GM12878 (cell line): ENCODE data around the gene AP3D1. TPM values are rescaled to one million over a fixed set of nuclear protein-coding genes. Genes with fewer than 3 reads are reported as not detected.

Experiments used
- ATAC-seq: fragments of 200-7000 bp; cut with Tn5 transposase; 3 replicates; pipeline ENCODE4 v1.9.1; 2020; ENCODE audit warnings: mild to moderate bottlenecking, moderate library complexity
- BruUV-seq: library from RNA; stranded (reverse); fragments of 400-500 nt; replicated peaks from 2 replicates; lab custom pipeline; 2021; lab: Mats Ljungman, UMichigan
- CTCF ChIA-PET: fragments of 300-600 bp; sonication (Branson Sonifier 250); formaldehyde crosslinking; extraction: SDS; loops from one replicate; lab custom pipeline; 2021; ENCODE audit warnings: inconsistent platforms; lab: Yijun Ruan, JAX
- POLR2A ChIA-PET: fragments of 350-600 bp; formaldehyde crosslinking; extraction: SDS; loops from one replicate; lab custom pipeline; 2021; ENCODE audit warnings: inconsistent platforms; lab: Charles Lee
- RAD21 ChIA-PET: fragments of 300-600 bp; sonication (Branson Sonifier 250); formaldehyde crosslinking; loops from one replicate; lab custom pipeline; 2023; ENCODE audit warnings: antibody characterized with exemption; ENCODE audit not compliant: unreplicated experiment; lab: Charles Lee
- SMC1A ChIA-PET: fragments of 300-600 bp; sonication (Branson Sonifier 250); formaldehyde crosslinking; loops from one replicate; lab custom pipeline; 2023; ENCODE audit not compliant: unreplicated experiment, uncharacterized antibody; lab: Charles Lee
- DNase-seq: peaks from one replicate; pipeline ENCODE4 v3.0.0-alpha.2; 2011; ENCODE audit warnings: low read depth, low spot score
- FAIRE-seq: peaks from 3 replicates; lab custom pipeline; 2011; peaks lifted over from hg19 to GRCh38; lab: Jason Lieb, UNC
- H2AFZ ChIP-seq: 2 replicates; pipeline ENCODE4 v1.6.0; 2011; ENCODE audit warnings: low read depth, low read length, control low read depth; ENCODE audit not compliant: control insufficient read depth
- H3K27ac ChIP-seq: 2 replicates; pipeline ENCODE4 v1.5.1; 2011; ENCODE audit warnings: control low read depth; ENCODE audit not compliant: control insufficient read depth, insufficient read depth
- H3K27me3 ChIP-seq, 2 experiments: replicated peaks in 1 of 2; 2 replicates each; pipeline versions ENCODE4 v1.6.0 to v1.6.1; 2011; ENCODE audit warnings: low read length in 1 of 2; ENCODE audit not compliant: control insufficient read depth in 2 of 2, insufficient read depth in 2 of 2
- H3K36me3 ChIP-seq, 2 experiments: 2 replicates each; pipeline ENCODE4 v1.5.1; 2011; ENCODE audit warnings: low read length in 1 of 2; ENCODE audit not compliant: control insufficient read depth in 2 of 2, insufficient read depth in 2 of 2
- H3K4me1 ChIP-seq: 2 replicates; pipeline ENCODE4 v1.6.1; 2011; ENCODE audit warnings: mild to moderate bottlenecking, low read length, moderate library complexity, mixed read lengths; ENCODE audit not compliant: control insufficient read depth, insufficient read depth
- H3K4me2 ChIP-seq: 2 replicates; pipeline ENCODE4 v1.6.0; 2011; ENCODE audit warnings: control low read depth; ENCODE audit not compliant: control insufficient read depth, insufficient read depth
- H3K4me3 ChIP-seq: fragments of 200-600 bp; sonication (generic); 2 replicates; pipeline ENCODE4 v1.5.1; 2016
- H3K79me2 ChIP-seq: 2 replicates; pipeline ENCODE4 v1.6.0; 2011; ENCODE audit warnings: low read length; ENCODE audit not compliant: control insufficient read depth, insufficient read depth
- H3K9ac ChIP-seq: 2 replicates; pipeline ENCODE4 v1.8.0; 2011; ENCODE audit warnings: low read length, control low read depth, mixed read lengths; ENCODE audit not compliant: control insufficient read depth, insufficient read depth
- H3K9me3 ChIP-seq: replicated peaks from 3 replicates; pipeline ENCODE4 v1.5.1; 2011; ENCODE audit warnings: mild to moderate bottlenecking, low read length; ENCODE audit not compliant: control insufficient read depth, insufficient read depth
- H4K20me1 ChIP-seq: 2 replicates; pipeline ENCODE4 v1.6.0; 2011; ENCODE audit not compliant: control insufficient read depth, insufficient read depth
- BMI1 ChIP-seq: fragments of 450-650 bp; IDR thresholded peaks from 2 replicates; pipeline ENCODE4 v1.6.1; 2016; ENCODE audit warnings: mild to moderate bottlenecking, moderate library complexity, borderline replicate concordance
- DPF2 ChIP-seq: fragments of 450-650 bp; IDR thresholded peaks from 2 replicates; pipeline ENCODE4 v1.6.1; 2017; ENCODE audit warnings: mild to moderate bottlenecking
- GABPA ChIP-seq: IDR thresholded peaks from 2 replicates; pipeline ENCODE4 v1.6.1; 2014; ENCODE audit warnings: antibody characterized with exemption, low read depth, mild to moderate bottlenecking, inconsistent platforms
- HSF1 ChIP-seq: fragments of 150-350 bp; IDR thresholded peaks from 2 replicates; pipeline ENCODE4 v1.6.1; 2014; ENCODE audit warnings: mild to moderate bottlenecking, low read depth, low read length
- KLF5 ChIP-seq: fragments of 450-650 bp; IDR thresholded peaks from 2 replicates; pipeline ENCODE4 v1.6.1; 2014; ENCODE audit warnings: mild to moderate bottlenecking; ENCODE audit not compliant: partially characterized antibody
- MEF2B ChIP-seq: fragments of 450-650 bp; IDR thresholded peaks from 2 replicates; pipeline ENCODE4 v1.6.1; 2018; ENCODE audit warnings: mild to moderate bottlenecking, moderate library complexity; ENCODE audit not compliant: partially characterized antibody, poor library complexity, severe bottlenecking
- MXI1 ChIP-seq: fragments of 150-350 bp; IDR thresholded peaks from 2 replicates; pipeline ENCODE4 v1.6.1; 2011; ENCODE audit warnings: low read depth, mild to moderate bottlenecking, inconsistent platforms, low read length, improper control_type of control experiment
- NFXL1 ChIP-seq: fragments of 450-650 bp; IDR thresholded peaks from 2 replicates; pipeline ENCODE4 v1.6.1; 2017; ENCODE audit warnings: antibody characterized with exemption, mild to moderate bottlenecking, borderline replicate concordance
- NKRF ChIP-seq: fragments of 450-650 bp; conservative IDR thresholded peaks from 2 replicates; pipeline ENCODE4 v1.6.1; 2017; ENCODE audit warnings: mild to moderate bottlenecking, moderate library complexity
- PBX3 ChIP-seq: IDR thresholded peaks from 2 replicates; pipeline ENCODE4 v1.6.1; 2011; ENCODE audit warnings: mild to moderate bottlenecking, low read depth, low read length, moderate library complexity; ENCODE audit not compliant: insufficient replicate concordance
- POU2F2 ChIP-seq: IDR thresholded peaks from 3 replicates; pipeline ENCODE4 v1.6.1; 2011; ENCODE audit warnings: low read depth, mild to moderate bottlenecking, low read length, borderline replicate concordance
- SIN3A ChIP-seq: IDR thresholded peaks from 2 replicates; pipeline ENCODE4 v1.6.1; 2012; ENCODE audit warnings: low read depth, low read length, improper control_type of control experiment
- SRF ChIP-seq, 2 experiments: IDR thresholded peaks; 2 replicates each; pipeline ENCODE4 v1.6.1; 2011; ENCODE audit warnings: low read depth in 2 of 2, low read length in 2 of 2, mild to moderate bottlenecking in 1 of 2, moderate library complexity in 1 of 2
- TCF12 ChIP-seq: IDR thresholded peaks from 2 replicates; pipeline ENCODE4 v1.6.1; 2011; ENCODE audit warnings: low read depth, mild to moderate bottlenecking, low read length
- WGBS: methylation state at CpG from one replicate; pipeline ENCODE4 v1.1.6; 2016; ENCODE audit warnings: low lambda C conversion rate; ENCODE audit not compliant: insufficient replicate concordance, insufficient coverage; ENCODE audit errors: missing lambda C conversion rate; 5-methylcytosine and 5-hydroxymethylcytosine counted together
- in situ Hi-C: fragments of 300-500 bp; cut with MboI; formaldehyde crosslinking; loops from 9 replicates; pipeline ENCODE4 v1.14.3; 2018; ENCODE audit warnings: mixed read lengths
- intact Hi-C: fragments of 100-400 bp; cut with micrococcal nuclease; formaldehyde crosslinking; loops from one replicate; pipeline ENCODE4 v1.14.2; 2022; ENCODE audit not compliant: unreplicated experiment
- polyA plus RNA-seq, 11 experiments: library from polyadenylated mRNA; depleted of rRNA in 4 of 11; unstranded in 6 of 11; stranded (reverse) in 5 of 11; fragments of >200 nt; fragmentation: Nextera tagmentation in 4 of 11; fragmentation: Illumina TruSeq in 1 of 11; extraction: Ambion mirVana in 4 of 11; extraction: Trizol in 1 of 11; gene quantifications; 1 replicate in 1 of 11; 2 replicates in 10 of 11; pipeline versions ENCODE4 v1.2.1 to v1.2.3, GENCODE V29; 2011 to 2016; ENCODE audit warnings: inconsistent platforms in 2 of 11, missing spikeins in 2 of 11, low read depth in 1 of 11
- total RNA-seq, 4 experiments: library from RNA; depleted of rRNA in 3 of 4; stranded (reverse); fragments of >200 nt in 3 of 4; fragmentation: Illumina TruSeq in 1 of 4; extraction: Trizol in 1 of 4; gene quantifications; 2 replicates each; pipeline versions ENCODE4 v1.2.1 to v1.2.3, GENCODE V29; 2013 to 2021

Gene AP3D1
- total and polyA plus RNA-seq, 10 of the 15 experiments (the other 5 are each of a cell fraction or from before 2014, with no cell fraction given), result 1.5 to 108 (median 59.1) TPM

DNA sequence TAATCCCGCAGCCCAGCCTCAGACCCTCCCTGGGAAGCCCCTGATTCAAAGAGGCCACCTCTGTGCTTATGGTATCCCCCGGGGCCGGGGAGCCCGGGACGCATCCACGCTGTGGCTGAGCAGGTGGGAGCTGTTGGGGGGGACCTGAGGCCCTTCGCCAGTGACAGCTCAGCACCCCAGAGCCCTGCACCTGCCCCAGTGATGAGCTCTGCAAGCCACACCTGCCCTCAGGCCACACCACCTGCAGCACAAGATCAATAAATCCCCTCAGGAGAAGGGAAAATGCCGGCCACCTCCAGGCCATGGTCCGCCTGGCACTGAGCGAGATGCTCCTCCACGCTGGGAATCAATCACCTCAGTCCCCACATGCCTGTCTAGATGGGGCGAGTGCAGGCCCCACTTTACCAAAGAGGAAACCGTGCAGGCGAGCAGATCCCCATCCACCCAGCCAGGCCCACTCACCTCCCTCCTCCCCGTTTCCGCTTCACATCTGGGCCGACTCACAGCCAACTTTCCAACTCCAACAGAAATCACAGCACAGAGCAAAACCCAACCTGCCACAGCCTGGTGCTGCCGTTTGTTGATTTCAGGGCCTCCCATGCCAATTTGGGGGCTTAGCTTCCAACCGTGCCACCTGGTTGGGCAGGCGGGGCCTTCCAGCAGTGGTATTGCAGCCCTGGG lies 68.1 kb downstream of the AP3D1 start (continued):
- TF ChIP-seq HSF1 (no peak), SRF (IDR thresholded peaks at IDR 0.05; ENCODE audit: low read depth in 2 of 2, low read length in 2 of 2) (0 out of 4 replicates have a peak, but pooled peaks of 1 of the 2 experiments have one; percentile 14)

- Histone ChIP-seq H3K4me3 (peak overlapping the region; percentile 95), H3K9ac (peak overlapping the region; percentile 79), H3K79me2 (peaks cover 88% of the 10 kb centered on the region), H3K9me3 (no peaks in the 10 kb centered on the region), H3K4me2 (peak overlapping the region; percentile 89), H3K4me1 (peaks cover 22% of the 10 kb centered on the region), H3K27me3 (no peaks in the 10 kb centered on the region), H3K27ac (peak overlapping the region; percentile 93), H4K20me1 (peaks cover 25% of the 10 kb centered on the region), H3K36me3 (peaks cover 31 to 35% of the 10 kb centered on the region in 2 experiments), H2AFZ (no peak overlapping the region)
- POLR2A ChIA-PET, result interaction anchor here (1.0 to 3.7 kb wide), 7 partner anchors 12 to 185 kb away, joined by 3 to 60 read pairs (median 5); partner anchors contain the start of gene IZUMO4
- intact Hi-C loops (no loop called here), in situ Hi-C loops (loop anchor here (5.0 to 10.0 kb wide), 2 partner anchors 65 to 817 kb away; partner anchors contain the start of genes BTBD2 and CIRBP)
- RAD21 ChIA-PET, result interaction anchor here (1.0 to 3.5 kb wide), 2 partner anchors 11 to 66 kb away, joined by 3 to 31 read pairs; no protein-coding TSS in a partner anchor
- TSS peak; percentile 82 for BruUV-seq
- ATAC-seq (peak; percentile 46), FAIRE-seq (peak; percentile 72), DNase-seq (no peak)
- CTCF ChIA-PET, result interaction anchor here (2.5 kb wide), 1 partner anchor 12 kb away, joined by 11 read pairs; no protein-coding TSS in a partner anchor
- SMC1A ChIA-PET, result interaction anchor here (1.1 to 6.1 kb wide), 4 partner anchors 12 to 40 kb away, joined by 3 to 43 read pairs (median 6); partner anchors contain the start of gene MOB3A
- WGBS, result 1% methylated on average over 30 of the region's 30 CpGs
- TF ChIP-seq PBX3, result no peak
- 0 out of 3 replicates have a peak, but pooled peaks have one; percentile 17 for TF ChIP-seq POU2F2
- peak; percentile 51 for TF ChIP-seq DPF2
- 0 out of 2 replicates have a peak, but pooled peaks have one; percentile 30 for TF ChIP-seq TCF12
- 0 out of 2 replicates have a peak, but pooled peaks have one; percentile 55 for TF ChIP-seq GABPA
- TF ChIP-seq BMI1, result no peak; the same call in 1 of the 2 replicates
- peak; percentile 73 for TF ChIP-seq NKRF
- TF ChIP-seq NFXL1, result no peak
- peak; percentile 19 for TF ChIP-seq MEF2B
- TF ChIP-seq MXI1, result peak; percentile 76
- TF ChIP-seq SIN3A, result peak; percentile 85; the same call in 1 of the 2 replicates
- TF ChIP-seq KLF5, result no peak
Observed at GRCh38 chr19:2081873-2082810, 69.2 kb downstream of the AP3D1 start.
